Hypothalamus (tissue), 51 donors: ENCODE data around the gene CHMP6.

Source experiments
- DNase-seq, 51 donors: peaks; one replicate each; lab custom pipeline; 2025; lab: John Stamatoyannopoulos, UW

CHMP6 gene

DNA sequence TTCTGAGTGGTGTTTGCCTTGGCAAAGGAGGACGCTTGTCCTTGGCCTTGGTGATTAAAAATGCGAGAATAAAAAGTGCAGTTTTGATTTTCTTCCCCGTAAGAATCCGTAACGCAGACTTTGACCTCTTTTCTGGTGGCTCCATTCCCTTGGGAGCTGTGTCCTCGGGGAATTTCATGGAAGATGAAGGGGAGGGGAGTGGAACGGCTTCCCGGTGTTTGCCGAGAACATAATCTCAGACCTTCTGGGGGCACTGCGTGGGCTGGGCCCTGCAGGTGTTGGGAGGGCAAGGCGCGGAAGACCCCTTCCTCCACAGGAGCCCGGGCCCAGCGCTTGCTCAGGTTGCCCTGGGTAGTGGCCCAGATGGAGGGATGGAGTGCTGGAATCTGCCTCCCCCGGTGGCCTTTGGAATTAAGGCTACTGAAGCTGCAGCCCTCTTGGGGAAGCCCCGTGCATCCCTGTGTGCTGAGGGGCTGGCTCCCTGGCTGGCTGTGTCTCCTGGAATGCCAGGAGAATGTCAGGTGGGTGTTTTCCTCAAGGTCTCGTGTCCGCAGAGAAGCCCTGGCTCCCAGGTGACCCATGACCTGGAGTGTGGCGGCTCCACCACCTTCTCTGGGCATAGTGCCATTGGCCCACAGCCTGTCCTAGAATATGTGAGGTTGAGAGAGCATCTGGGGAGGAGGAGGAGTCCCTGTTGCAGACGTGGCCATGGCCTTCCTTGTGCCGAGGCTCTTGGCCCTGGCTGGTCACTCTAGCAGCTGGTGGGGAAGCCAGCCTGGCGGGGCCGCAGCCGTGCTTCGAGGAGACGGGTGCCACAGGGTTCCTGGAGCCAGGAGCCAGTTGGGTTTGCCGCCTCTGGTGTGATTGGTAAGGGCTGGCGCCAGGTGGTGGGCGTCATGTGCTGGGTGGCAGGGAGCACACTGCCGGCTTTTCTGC is 46.4 kb downstream of the CHMP6 start:
- DNase-seq = no peak

DNA sequence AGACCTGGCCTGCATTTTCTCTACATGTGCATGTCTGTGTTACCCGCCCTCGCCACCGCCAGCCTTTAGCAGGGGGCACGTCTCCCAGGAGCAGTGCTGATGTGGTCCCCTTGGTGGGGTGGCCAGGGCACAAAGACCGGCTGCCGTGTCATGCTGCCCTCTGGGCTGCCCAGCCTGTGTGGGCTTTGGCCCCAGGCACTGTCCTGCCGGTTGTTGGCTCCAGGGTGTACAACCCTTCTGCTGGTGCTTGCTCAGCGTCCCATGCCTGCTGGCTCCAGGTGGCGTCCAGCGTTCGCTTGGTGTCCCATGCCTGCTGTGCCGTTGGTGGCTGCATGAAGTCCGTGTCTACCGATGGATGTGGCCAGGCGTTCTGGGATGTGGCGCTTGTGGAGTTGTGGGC is 47.5 kb downstream of the CHMP6 start:
- DNase-seq = no peak

DNA sequence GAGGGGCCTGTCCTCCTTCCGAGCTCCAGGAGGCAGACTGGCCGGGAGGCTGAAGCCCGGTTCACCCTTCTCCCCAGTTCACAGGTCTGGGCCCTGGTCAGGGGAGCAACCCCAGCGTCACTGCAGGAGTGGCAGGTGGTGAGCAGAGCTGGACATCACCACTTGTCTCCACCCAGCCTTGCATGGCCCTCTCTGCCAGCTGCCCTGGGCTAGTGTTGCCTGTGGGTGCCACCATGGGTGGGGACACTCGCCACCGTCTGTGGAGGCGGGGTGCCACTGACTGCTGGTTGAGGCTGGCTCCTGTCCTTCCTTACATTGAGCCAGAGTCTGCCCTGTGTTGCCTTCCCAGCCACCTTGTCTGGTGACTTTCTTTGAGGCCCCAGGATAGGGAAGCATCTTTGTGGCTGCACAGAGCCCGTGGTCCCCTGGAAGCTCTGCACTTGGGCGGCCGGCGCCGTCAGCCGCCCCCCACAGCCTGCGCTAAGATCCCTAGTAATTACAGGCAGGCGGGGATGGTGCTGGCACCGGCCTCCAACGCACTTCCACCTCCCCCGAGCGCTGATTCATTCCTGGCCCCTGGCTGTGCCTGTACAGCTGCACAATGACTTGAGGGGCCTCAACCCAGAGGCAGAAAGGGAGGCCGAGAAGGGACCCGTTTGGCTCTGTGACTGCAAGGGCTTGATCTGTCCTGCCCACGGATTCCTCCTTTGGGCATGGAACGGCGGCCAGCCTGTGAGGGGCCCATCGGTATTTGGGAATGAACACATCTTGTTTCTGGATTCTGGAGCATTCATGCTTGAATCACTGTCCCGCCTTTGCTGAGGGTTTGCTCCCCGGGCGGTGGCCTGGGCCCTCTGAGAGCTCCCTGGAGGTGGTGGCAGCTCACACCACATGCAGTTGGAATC is 48.5 kb downstream of the CHMP6 start:
- peak in 4 of 51 donors; percentile 18 to 45 (median 34) for DNase-seq

DNA sequence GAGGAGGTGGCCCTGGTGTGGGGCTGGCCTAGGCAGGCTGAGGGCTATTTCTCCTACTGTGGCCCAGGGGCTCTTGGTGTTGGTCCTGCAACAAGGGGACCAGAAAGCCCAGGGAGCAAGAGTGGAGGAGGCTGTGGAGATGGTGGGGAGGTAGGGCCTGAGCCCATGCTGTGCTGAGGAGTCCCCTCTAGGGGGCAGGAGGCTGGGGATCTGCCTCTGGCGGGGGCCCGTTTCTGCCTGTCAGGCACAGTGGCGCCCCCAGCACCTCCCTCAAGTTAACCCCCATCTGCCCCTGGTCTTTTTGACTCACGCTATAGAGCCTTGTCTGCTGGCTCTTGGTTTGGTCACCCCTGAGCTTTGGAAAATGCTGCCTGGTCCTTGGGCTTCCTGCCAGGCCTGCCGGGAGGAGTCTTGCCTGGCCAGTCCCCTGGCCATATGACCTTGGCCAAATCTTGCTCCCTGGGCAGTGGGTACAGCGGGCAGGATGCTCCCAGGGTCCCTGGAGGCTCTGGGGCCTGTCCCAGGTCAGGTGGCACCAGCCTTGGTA is 49.2 kb downstream of the CHMP6 start:
- DNase-seq = no peak

- DNase-seq = no peak
Measured at GRCh38 chr17:81042606-81043005, 51.0 kb downstream of the CHMP6 start.

- no peak for DNase-seq
Measured at GRCh38 chr17:81043319-81043724, 51.7 kb downstream of the CHMP6 start.

DNA sequence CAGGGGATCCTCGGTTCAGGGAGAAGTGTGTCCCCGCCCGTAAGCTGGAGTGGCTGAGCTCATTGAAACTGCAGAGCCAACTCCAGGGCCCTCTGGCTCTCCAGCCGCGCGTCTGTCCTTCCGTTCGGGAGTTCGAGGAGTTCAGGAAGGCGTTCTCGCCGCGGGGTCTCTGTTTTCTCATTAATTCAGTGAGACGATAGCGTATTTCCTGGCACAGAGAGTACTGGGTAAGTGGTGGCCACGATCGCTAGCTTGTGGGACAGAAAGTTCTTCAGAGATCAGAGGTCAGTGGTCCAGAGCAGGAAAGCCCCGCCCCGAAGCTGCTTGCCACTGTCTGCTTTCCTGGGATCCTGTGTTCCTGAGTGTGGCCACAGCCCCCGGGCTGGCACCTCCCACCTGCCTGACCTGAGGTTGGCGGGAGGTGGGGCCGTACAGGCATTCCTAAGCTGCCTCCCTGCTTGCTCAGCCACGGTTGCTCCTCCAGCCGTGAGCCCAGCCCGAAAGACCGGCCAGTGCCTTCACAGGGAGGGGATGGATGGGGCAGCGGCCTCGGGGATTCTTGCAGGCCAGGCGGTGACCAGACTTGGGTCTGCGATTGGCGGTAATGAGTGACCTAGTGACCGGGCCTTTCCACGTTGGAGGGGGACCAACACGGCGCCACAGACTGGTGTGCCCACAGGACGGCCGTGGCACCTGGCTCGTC is 52.2 kb downstream of the CHMP6 start:
- DNase-seq = no peak

DNA sequence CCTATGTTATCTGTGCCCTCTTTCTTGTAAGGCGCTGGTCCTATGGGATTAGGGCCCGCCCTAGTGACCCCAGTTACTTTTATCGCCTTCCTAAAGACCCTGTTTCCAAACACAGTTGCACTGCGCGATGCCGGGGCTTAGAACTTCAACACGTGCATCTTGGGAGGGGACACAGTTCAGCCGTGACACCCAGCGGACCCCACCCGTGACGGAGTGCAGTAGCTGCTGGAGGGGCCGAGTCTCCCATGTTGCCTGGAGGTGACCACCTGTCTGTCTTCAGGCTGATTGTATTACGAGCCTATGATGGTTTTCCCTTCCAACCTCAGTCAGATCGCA is 52.8 kb downstream of the CHMP6 start:
- DNase-seq = no peak

DNA sequence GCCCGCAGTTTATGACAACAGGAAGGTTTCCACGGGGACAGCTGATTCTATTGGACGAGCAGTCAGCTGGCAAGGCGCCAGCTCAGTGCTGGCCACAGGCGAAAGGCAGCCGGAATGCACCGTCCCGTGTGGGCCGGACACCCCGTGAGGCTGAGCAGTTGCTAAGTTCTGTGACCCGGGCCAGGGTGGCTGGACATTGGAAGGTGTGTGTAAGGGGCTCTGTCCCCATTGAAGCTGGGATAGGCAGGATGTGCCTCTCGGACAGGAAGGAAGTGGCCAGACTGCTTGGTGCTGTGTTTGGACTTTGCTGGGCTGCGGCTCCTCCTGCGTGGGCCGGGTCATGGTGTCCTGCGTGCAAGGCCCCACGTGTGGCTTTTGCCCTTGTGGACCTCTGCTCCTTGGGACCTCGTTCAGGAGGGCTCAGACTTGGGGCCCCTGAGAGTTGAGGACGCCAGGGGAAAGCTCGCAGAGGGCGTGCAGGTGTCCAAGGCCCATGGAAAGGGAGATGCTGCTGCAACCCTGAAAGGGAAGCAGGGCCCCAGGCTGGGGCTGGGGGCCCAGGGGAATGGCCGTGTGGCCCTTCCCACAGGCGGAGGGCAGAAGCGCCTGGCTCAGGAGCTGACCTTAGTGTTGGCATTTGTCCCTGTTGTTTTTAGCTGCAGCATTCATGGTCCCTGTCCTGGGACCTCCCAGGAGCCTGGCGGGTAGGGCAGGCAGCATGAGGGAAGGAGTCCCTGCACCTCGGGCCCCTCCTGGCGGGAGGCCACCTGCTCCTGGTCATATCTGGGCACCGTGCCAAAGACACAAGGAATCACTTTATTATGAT is 53.3 kb downstream of the CHMP6 start:
- DNase-seq = peak in 34 of 51 donors; percentile 17 to 63 (median 46)

- DNase-seq = no peak
Measured at GRCh38 chr17:81045590-81046095, 54.0 kb downstream of the CHMP6 start.

DNA sequence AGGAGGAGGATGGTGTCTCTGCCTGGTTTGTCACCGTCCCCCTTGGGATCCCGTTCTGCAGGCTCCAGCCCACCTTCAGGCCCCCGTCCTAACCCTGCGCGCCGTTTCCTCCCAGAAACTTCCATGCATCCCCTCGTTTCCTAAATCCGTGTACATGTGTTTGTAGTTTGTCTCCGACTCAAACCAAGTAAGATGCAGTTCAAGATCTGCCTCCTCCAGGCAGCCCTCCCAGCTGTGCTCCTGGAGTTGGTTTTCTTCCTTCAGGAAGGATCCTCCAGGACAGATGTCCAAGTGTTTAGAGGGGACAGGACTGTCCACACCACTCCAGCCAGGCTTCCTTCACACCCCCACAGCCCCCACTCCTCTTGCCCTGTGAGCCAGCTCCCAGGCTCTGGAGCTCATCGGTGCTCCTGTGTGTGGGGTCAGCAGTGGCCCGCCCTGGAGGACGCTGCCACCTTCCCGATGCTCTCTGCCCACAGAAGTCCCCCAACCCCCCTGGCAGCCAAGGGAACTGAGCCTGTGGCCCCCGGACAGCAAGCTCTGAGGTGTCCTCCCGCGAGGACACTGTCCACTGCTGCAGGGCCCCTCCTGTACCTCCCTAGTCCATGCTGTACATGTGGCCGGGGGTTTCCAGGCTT is 54.6 kb downstream of the CHMP6 start:
- no peak for DNase-seq

DNA sequence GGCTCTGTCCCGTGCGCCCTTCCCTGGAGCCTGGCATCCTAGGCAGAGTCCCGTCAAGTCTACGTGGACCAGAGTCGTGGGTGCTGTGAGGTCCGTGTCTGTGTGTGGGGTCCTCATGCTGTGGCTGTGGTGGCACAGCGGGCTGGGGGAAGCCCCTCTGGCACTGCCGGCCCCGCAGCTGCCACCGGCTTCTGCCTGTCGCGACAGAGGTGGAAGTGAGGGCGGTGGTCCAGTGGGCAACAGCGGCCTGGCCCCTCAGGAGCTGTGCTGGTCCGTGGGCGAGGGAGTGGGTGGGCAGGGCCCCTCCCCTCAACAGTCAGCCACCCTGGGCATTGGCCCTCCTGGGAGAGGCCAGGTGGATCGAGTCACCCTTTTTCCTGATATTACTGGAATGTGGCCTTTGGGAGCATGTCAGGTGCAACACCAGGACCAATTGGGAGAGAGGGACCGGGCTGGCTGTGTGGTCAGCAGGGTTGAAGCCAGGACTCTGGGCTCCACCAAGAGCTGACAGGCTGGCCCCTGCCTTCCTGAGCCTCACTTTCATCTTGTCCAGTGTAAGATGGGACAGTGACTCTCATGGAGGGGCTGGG is 55.2 kb downstream of the CHMP6 start:
- DNase-seq = no peak

DNA sequence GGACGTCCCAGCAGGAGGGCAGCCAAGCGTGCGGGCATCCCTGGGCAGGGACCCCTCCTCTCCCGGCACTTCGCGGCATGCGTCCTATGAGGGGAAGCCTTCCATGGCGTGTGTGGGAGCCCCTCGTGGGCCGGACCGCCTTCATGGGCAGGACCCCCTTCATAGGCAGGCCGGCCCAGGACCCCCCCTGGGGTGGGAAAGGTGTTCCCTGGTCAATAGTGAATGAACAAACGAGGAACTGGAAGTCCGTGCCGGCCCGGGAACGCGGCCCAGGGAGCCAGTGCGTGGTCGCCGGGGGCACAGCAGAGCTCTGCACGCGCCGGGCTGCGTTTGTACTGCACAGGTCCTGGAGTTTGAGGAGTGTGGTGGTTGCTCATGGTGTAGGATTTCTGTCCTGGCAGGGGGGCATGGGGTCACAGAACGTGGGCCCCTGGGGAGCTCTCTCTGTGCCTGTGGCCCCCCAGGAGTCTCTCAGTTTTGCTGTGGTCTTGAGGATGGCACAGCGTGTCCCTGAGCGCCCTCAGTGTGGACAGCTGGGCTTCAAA is 57.3 kb downstream of the CHMP6 start:
- peak in 3 of 51 donors; percentile 21 to 27 (median 23) for DNase-seq

GRCh38 chr17:81049372-81049911 is 57.8 kb downstream of the CHMP6 start:
- DNase-seq = no peak
